Inflammatory macrophage treated with lipopolysaccharide for 4 hours (primary cell): ENCODE data around the gene UBXN10.

ENCODE experiments used
- DNase-seq: peaks from one replicate; pipeline ENCODE4 v3.0.0-alpha.2; 2020

The UBXN10 gene

DNA sequence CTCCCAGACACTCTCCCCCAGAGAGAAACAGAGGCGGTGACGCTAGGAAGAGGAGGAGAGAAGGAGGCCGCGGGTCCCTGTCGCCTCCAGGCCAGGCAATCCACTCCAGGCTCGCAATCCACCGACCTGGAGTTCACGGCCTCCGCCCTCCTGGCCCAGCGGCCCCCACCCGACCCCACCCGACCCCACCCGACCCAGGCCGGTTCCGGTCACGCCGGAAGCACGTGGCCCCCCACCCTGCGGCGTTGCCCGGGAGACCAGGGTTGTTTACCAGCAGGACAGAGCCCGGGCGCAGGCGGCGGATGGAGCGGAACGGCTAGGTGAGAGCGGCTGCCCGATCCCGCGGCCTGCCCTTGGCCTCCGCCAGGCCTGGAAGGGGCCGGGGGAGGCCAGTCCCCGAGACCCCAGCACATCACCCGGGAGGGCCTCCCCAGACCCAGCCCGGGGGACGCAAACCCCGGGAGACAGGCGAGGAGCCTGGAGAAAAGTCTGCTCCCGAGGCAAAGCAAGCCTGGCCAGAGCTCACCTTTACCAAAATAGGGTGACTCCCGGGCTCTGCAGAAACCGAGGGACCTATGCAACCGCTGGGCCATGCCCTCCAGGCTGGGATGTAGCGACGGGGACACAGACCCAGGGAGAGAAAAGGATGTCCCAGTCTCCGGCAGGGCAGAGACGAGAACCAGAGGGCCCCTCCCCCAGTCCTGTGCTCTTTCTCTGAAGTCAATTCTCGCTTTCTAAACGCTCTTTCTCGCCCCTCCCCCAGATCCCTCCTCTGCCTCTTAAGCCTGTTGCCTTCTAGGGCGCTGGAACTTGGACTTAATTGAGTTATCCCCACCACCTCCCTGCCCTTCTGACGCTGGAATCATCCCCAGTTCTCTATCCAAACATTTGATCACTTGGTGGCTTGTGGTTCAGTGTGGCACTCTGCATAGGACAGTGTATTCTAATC lies at the start of gene UBXN10, which contains the start of gene PLA2G2C:
Gene UBXN10, plus strand, starts transcription at position 263 of the 949 bp plus-strand sequence. CDS start 4,466 bp downstream, outside the sequence.
Gene PLA2G2C, minus strand, starts transcription at position 685 of the 949 bp plus-strand sequence. CDS start 9,155 bp downstream, outside the sequence.
- no peak for DNase-seq

GRCh38 chr1:20136249-20136648 lies 49.6 kb upstream of the UBXN10 start:
- DNase-seq = no peak

GRCh38 chr1:20137055-20137454 lies 48.8 kb upstream of the UBXN10 start:
- DNase-seq = no peak

DNA sequence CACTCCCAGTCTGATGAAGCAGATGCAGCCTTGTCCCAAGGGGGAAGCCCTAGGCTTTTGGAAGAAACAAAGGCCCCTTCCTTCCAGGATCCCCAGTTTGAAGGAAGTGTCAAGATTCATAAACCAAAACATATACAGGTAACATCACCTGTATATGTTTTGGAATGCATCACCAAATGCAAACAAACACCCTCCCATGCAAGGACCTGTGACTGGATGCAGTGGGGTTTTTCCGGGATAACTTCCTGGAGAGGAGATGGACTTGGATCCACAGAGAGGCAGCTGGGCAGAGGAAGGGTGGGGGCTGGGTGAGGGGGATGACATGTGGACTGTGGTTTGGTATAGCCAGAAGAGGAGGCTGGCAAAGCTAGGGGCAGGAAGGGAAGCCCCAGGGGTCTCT lies 48.3 kb upstream of the UBXN10 start:
- DNase-seq = no peak

GRCh38 chr1:20138346-20138745 lies 47.5 kb upstream of the UBXN10 start:
- DNase-seq = no peak

DNA sequence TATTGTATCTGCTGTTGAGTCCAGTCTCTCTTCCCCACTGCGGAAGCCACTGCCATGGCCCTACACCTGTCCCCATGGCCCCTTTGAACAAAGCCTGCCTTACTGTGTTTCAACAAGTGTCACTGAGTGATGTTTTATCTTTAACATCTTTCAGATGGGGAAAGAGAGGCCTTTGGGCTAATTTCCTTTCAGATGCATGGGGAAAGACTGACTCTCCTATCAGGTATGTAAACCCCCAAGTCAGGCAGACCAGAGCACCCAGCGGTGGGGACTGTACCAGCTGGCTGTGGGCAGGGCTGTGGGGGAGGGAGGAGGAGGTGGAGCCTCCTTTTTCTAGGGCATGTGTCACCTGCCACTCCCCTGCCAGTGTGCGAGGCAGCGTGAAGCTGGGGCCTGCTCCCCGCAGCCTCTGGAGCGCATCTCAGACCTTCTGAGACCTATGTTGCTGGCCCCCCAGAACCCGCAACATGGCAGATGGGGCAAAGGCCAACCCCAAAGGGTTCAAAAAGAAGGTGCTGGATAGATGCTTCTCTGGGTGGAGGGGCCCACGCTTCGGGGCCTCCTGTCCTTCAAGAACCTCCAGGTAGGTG lies 46.8 kb upstream of the UBXN10 start, which contains the start of gene PLA2G2F:
Gene PLA2G2F, plus strand, starts transcription at position 363 of the 590 bp plus-strand sequence. Its CDS starts 105 bp downstream, at position 468.
- DNase-seq = no peak

DNA sequence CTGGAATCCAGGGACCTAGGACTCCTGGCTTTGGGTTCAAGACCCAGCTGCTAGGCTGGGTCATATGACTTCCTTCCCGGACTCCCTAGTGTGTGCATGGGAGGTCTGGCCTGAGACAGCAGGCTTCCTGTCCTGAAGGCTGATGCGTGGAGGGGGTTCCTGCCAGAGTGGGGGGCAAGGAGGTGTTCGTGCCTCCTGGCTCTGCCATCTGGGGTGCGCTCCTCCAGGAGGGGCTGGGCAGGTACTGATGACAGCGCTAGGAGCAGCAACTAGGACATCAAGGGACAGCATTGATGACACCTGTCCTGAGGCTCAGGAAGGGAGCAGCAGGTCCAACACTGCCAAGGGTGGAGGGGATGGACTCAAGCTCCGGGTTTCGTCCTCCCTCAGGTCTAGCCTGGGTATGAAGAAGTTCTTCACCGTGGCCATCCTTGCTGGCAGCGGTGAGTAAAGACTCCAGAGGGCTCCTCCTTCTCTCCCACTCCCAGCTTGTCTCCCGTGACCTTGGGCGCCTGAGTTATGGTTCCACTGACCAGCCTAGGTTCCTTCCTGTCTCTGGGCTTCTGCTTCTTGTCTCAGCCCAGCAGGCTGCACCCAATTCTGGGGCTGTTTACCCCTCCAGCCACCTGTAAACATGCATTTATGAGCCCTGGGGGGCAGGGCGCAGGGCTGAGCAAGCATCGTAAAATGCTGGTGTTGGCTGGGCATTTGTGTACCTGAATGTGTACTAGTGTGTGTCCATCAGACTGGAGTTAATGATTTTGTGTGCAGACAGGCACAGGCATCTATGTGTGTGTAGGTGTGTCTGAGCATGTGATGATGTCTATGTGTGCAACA lies 45.9 kb upstream of the UBXN10 start:
- no peak for DNase-seq

- no peak for DNase-seq
Measured at GRCh38 chr1:20141001-20141400, 44.9 kb upstream of the UBXN10 start.

GRCh38 chr1:20141466-20141865 lies 44.4 kb upstream of the UBXN10 start:
- DNase-seq = no peak

DNA sequence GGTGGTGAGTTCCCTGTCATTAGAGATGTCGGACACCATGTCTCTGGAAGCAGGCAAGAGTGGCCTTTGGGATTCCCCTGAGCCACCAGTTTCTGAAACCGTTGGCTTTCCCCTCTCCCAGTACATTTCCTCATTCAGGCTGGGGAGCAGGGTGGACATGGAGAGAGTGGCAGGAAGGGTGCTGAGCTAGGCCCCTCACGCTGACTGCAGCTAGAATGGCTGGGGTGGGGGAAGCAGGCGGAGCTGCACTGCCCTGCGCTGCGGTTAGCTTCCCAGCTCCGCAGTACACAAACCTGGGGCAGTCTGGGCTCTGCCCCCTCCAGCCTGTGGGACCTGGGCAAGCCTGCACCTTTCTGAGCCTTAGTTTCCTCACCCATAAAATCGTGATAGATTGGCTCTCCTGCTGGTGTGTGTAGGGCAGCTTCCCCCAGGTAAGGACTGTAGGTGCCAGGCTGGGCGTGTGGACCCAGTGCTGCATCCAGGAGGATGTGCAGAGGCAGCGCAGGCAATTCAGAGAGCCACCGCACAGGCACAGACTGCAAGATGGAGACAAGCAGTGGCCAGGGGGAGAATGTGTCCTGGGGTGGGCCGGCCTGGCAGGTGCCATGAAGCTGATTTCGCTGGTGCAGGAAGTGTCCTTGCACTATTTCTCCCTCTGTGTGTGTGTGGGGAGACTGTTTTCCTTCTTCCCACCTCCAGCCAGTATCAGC lies 43.7 kb upstream of the UBXN10 start:
- no peak for DNase-seq

DNA sequence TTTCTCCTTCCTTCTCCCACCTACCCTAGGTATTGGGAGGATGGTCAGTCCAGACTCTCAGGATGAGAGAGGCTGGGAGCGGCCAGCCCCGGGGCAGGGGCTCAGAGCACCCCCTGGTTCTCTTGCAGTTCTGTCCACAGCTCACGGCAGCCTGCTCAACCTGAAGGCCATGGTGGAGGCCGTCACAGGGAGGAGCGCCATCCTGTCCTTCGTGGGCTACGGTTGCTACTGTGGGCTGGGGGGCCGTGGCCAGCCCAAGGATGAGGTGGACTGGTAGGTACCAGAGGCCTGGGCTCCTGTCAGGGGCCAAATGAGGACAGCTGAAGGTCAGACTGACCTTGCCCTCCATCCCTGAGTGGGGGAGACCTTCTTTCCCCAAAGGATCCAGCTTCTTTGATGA lies 42.6 kb upstream of the UBXN10 start:
- no peak for DNase-seq

- no peak for DNase-seq
Measured at GRCh38 chr1:20143734-20144565, 41.9 kb upstream of the UBXN10 start.

- DNase-seq = no peak
Measured at GRCh38 chr1:20147846-20148570, 37.9 kb upstream of the UBXN10 start.

DNA sequence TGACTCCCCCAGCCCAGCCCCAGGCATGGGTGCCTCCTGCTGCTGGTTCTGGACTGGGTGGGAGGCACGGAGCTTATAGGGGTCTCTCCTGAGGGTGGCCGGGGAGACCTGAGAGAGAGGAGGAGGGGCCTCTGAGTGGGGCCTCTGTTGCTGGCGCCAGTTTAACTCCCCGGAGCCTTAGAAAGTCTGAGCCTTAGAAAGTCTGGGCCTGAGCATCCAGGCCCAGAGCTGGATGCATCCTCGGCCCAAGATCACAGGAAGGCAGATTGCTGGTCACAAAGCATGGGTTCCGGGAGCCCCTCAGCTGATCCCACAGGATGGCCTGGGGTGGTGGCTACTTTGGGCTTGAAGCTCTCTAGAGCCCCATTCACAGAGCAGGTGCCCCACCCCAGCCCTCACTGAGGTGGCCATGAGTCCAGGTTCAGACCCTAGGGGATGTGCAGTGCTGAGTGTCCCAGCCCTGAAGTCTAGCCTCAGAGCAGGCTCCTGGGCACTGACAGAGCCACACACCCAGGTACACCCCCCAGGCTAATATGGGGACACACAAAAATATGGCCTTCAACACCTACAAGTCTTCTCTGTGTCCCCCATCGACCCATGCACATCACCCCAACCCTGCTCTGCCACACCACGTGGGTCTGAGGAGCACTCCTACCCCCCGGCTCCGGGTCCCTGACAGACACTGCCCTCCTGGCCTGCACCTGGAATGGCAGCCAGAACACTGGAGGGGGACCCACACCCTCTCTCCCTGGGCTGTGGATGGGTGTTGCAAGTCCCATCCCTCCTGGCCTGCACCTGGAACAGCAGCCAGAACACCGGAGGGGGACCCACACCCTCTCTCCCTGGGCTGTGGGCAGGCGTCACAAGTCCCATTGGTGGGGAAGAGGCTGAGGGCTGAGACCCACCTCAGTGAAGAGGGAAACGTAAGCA lies 37.1 kb upstream of the UBXN10 start:
- no peak for DNase-seq

- no peak for DNase-seq
Measured at GRCh38 chr1:20149601-20150325, 36.1 kb upstream of the UBXN10 start.

DNA sequence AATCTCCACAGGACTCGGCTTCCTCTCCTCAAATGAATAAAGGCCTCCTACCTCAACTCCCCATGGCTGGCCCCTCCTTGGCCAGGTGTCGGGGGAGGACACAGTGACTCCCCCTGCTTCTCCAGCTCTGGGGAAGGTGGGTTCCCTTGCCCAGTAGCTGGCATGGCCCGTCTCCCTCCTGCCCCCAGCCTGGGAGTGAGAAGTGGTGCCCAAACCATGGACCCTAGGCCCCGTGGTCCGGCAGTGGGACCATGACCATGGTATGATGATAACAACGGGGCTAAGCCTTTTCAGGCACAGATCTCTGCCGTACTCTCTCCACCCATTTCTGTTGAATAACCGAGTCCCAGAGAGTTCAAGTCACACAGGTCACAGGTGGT lies 35.6 kb upstream of the UBXN10 start:
- no peak for DNase-seq

- DNase-seq = no peak
Measured at GRCh38 chr1:20150969-20151368, 34.9 kb upstream of the UBXN10 start.

- peak; percentile 56 for DNase-seq
Measured at GRCh38 chr1:20151906-20152598, 33.8 kb upstream of the UBXN10 start.
